Smooth muscle cell of trachea (primary cell): ENCODE results near the gene RBL1. TPM values are rescaled to one million over a fixed set of nuclear protein-coding genes. Genes with fewer than 3 reads are reported as not detected.

Experiments
- total RNA-seq: library from RNA; depleted of rRNA; stranded (reverse); fragments of >200 nt; gene quantifications from 2 replicates; pipeline ENCODE4 v1.2.1, GENCODE V29; 2014

Gene RBL1, protein sequence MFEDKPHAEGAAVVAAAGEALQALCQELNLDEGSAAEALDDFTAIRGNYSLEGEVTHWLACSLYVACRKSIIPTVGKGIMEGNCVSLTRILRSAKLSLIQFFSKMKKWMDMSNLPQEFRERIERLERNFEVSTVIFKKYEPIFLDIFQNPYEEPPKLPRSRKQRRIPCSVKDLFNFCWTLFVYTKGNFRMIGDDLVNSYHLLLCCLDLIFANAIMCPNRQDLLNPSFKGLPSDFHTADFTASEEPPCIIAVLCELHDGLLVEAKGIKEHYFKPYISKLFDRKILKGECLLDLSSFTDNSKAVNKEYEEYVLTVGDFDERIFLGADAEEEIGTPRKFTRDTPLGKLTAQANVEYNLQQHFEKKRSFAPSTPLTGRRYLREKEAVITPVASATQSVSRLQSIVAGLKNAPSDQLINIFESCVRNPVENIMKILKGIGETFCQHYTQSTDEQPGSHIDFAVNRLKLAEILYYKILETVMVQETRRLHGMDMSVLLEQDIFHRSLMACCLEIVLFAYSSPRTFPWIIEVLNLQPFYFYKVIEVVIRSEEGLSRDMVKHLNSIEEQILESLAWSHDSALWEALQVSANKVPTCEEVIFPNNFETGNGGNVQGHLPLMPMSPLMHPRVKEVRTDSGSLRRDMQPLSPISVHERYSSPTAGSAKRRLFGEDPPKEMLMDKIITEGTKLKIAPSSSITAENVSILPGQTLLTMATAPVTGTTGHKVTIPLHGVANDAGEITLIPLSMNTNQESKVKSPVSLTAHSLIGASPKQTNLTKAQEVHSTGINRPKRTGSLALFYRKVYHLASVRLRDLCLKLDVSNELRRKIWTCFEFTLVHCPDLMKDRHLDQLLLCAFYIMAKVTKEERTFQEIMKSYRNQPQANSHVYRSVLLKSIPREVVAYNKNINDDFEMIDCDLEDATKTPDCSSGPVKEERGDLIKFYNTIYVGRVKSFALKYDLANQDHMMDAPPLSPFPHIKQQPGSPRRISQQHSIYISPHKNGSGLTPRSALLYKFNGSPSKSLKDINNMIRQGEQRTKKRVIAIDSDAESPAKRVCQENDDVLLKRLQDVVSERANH
- 6.0 and 19.2 TPM in 2 replicates for total RNA-seq

DNA sequence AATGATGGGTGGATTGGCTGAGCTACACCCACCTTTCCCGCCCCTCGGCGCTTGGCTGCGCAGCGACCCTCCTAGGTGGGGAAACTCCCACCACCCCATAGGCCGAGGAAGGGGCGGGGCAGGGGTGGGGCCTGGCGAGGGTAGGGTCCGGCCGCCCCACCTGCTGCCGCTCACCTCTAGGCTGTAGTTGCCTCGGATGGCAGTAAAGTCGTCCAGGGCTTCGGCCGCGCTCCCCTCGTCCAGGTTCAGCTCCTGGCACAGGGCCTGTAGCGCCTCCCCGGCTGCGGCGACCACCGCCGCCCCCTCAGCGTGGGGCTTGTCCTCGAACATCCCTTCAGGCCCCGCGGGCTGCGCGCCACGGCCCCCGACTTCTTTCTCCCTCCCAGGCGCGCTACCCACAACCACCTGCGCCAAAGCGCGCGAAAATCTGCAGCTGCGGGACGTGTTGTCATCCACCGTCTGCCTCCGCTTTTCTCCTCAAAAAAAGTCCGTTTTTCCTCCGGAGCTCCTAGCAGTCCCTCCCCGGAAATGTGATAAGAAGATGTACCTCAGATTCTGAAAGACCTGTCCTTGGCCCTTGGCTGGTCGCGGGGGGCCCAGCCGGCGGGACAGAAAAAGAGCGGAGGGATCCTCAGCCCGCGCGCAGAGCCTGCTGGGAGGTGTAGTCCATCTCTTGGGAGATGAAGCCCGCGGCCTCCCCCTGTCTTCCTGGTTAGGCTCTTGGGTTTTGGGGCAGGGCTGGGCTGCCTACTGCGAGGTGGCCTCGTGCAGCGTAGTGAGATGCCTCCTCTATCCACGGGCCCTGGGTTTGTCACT lies at the start of gene RBL1:
Gene RBL1 (minus strand): TSS at position 399 of the 816 bp plus-strand sequence. CDS start 69 bp downstream, at position 330.

DNA sequence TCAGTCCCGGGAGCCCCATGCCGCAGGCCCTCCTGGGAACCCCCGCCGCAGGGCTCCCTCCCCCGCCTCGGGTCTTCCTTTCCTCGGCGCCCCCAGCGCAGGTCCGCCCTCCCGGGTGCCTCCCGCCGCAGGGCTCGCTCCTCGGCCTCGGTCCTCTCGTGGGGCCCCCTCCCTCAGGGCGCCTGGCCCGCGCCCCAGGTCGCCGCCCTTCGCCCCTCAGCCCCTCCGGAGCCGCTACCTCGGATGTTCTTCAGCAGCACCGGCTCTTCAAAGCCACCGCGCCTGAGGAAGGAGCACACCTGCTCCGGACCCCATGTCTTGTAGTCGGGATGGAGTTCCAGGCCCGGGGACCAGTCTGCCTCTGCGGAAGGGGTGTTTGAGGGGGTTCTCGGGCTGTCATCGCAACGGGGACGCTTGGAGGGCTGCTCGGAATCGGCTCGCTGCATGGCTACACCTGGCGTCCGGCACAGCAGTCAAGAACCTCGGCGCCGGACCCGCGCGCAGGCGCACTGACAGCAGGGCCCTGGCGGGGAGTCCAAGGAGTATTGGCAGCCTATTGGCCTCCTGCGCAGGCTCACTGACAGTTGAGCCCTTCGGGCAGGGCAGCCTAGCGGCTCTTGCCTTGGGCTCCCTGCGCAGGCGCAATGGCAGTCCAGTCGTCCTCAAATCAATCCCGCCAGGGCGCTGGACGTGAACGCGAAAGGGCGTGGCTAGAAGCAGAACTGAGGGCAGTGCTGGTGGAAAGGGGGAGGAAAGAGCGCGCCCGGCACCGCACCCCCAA lies 144.4 kb downstream of the RBL1 start, which contains the start of gene SAMHD1:
Gene SAMHD1 (minus strand): TSS at position 511 of the 781 bp plus-strand sequence. CDS start 65 bp downstream, at position 446.

Other genes starting within 250 kb of the RBL1 start
- gene TLDC2, start 219.9 kb downstream of the RBL1 start, total RNA-seq = 0.15 TPM in 1 of 2 replicates, not detected in the other
- gene SAMHD1, start 144.3 kb downstream of the RBL1 start, total RNA-seq = 43.7 and 70.1 TPM in 2 replicates
- gene RPN2, start 83.3 kb upstream of the RBL1 start, total RNA-seq = 233 and 456 TPM in 2 replicates
- 1.9 and 3.6 TPM in 2 replicates for gene MROH8, start 83.6 kb upstream of the RBL1 start, total RNA-seq
- gene GHRH, start 165.8 kb upstream of the RBL1 start, total RNA-seq = not detected in 2 replicates
- gene MANBAL, start 193.7 kb upstream of the RBL1 start, total RNA-seq = 14.6 and 23.0 TPM in 2 replicates